T follicular helper cell (primary cell): Measurements from ENCODE around the gene RNF166.

ENCODE experiments used
- DNase-seq: peaks from one replicate; pipeline ENCODE4 v3.0.0-alpha.2; 2020; ENCODE audit warnings: low read depth
- total RNA-seq, 2 experiments: gene quantifications; one replicate each; lab custom pipeline; 2026; lab: John Stamatoyannopoulos, UW

Gene RNF166, protein sequence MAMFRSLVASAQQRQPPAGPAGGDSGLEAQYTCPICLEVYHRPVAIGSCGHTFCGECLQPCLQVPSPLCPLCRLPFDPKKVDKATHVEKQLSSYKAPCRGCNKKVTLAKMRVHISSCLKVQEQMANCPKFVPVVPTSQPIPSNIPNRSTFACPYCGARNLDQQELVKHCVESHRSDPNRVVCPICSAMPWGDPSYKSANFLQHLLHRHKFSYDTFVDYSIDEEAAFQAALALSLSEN
- total RNA-seq, result 12.9 to 185 reads per million in 2 experiments

GRCh38 chr16:88706229-88706964 lies at the start of gene RNF166, which contains the start of gene CTU2:
RNF166 (minus strand) TSS chr16:88706408; CDS start chr16:88706325, 83 bp downstream.
CTU2 (plus strand) TSS chr16:88706503; CDS start chr16:88706531, 28 bp downstream.
- peak; percentile 91 for DNase-seq

DNA sequence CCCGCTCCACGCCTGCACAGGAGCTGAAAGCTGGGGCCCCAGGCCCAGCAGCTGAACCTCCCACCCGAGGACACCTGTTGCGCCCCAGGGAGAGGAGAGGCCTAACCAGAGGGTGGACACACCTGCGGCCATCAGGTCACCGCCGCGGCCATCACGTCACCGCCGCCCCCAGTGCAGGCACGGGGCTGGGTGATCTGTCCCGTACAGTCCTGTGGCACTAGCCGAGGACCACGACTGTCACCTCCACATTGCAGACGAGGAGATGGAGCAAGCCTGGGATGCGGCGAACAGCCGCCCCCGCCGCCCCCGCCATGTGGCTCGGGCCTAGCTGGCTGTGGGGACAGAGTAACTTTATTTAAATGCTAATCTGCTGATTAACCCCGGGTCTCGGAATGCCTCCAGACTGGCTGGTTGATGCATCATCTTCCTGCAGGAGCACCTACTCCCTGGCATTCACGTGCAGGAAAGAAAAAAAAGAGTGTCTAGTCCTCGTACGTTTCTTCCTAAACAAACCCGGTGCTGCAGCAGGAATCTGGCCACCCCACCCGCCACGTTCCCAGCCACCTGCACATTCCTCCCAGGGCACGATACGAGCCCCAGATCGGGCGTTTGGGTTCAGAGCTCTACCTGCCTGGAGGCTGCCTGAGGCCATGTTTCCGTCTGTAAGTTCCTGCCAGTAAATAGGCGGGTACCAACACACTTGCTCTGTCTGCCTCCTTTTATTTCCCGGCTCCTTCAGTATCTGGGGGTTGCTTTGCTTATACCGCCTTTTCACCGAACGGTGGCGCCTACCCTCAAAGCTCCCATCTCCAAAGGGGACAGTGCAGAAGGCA lies 48.9 kb upstream of the RNF166 start:
- no peak for DNase-seq

GRCh38 chr16:88754109-88754911 lies 48.1 kb upstream of the RNF166 start:
- no peak for DNase-seq

DNA sequence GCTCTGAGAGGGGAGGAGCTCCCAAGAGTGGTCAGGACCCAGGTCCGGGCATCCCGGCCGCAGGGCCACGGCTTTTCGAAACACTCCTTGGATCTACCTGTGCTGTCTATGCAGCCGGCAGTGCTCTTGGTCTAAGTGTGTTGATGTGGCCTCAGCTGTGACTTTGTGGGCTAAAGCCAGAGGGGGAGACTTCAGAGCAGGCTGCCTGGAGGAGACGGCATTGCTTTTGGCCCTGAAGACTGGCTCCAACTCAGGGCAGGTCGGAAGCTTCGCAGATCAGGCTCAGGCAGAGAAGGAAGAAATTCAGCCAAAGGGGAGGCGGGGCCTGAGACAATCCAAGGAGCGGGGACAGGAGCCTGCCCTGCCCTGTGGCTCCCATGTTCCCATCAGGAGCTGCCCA lies 47.4 kb upstream of the RNF166 start:
- no peak for DNase-seq

DNA sequence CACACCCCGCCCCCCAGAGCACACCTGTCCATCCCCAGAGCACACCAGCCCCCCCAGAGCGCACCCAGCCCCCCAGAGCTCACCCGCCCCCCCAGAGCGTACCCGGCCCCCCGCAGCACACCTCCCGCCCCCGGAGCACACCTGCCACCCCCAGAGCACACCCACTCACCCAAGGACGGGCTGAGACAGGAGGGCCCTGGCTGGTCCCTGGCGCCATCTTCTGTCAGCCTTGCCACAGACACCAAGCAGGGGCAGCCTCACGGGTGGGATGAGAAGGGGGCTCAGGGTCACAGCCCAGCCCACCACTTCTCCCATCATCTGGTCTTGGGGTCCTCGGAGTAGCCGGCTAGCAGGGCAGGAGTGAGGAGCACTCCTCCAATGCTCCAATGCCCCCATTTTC lies 47.0 kb upstream of the RNF166 start:
- DNase-seq, result no peak

DNA sequence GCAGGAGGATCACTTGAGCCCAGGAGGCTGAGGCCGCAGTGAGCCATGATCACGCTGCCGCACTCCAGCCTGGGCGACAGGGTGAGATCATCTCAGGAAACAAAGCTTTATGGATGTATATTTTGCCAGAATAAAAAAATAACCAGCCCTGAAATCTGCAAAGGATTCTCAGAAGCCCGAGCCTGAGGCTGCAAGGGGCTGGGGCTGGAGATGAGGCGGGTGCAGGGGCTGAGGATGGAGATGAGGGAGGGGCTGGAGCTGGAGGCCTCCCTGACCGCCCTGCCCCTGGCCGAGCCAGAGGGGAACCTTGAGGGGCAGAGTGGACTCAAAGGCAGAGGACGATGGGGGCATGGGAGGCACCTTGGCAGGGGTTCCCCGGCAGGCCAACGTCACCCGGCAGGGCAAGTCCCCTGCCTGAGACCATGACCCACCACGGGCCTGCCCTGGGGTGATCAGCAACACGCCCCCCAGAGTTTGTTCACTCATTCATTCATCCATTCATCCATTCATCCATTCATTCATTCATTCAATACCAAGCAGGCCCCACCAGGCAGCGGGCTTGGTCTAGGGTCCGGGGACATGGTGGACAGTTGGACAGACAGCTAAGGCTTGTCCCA lies 46.3 kb upstream of the RNF166 start:
- DNase-seq, result no peak

DNA sequence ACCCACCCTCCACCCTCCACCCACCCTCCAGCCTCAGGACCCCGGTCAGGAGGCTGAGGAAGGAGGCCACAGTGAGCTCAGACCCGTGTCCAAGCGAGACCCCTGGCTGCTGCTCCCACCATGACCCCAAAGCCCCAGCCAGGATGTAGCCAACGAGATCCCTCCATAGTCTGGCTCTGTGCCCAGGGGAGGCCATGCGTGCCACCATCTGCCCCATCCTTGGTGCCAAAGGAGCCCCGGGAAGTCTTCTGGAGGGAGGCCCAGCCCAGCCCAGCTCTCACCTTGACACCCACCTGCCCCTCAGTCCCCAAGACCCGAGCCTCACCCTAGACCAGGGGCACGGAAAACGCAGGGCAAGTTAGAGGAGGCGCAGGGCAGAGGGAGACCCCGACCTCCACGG lies 44.6 kb upstream of the RNF166 start:
- no peak for DNase-seq

GRCh38 chr16:88749358-88749757 lies 43.1 kb upstream of the RNF166 start:
- DNase-seq, result no peak

GRCh38 chr16:88748364-88748763 lies 42.2 kb upstream of the RNF166 start:
- DNase-seq, result no peak

DNA sequence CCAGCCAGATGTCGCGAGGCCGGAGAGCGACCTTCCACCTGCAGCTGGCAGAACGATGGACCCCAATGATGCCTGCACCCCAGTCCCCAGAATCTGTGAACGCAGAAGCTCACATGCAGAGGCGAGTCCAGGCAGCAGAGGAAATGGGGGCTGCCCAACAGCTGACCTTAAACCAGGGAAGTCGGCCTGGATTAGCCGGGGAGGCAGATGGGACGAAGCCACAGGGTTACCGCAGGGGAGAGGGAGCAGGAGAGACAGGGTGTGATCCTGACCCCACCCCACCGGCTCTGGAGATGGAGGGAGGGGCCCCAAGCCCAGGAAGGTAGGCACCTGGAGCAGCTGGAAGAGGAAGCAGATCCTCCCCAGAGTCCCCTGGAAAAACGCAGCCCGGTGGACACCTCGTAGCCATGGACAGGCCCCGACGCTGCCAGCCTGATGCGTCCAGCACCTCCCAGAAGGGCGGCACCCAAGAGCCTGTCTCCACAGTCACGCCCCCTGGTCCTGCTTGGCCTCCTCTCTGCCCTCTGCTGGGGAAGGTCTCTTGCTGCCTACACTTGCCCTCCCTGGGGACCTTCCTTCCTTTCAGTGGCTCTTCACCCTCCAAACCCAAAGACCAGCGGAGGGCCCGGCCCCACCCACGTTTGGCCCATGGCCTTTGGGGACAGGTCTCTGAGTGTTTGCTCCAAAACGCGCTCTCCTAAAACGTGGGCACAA lies 41.5 kb upstream of the RNF166 start:
- no peak for DNase-seq

- no peak for DNase-seq
Observed at GRCh38 chr16:88746506-88746905, 40.3 kb upstream of the RNF166 start.

DNA sequence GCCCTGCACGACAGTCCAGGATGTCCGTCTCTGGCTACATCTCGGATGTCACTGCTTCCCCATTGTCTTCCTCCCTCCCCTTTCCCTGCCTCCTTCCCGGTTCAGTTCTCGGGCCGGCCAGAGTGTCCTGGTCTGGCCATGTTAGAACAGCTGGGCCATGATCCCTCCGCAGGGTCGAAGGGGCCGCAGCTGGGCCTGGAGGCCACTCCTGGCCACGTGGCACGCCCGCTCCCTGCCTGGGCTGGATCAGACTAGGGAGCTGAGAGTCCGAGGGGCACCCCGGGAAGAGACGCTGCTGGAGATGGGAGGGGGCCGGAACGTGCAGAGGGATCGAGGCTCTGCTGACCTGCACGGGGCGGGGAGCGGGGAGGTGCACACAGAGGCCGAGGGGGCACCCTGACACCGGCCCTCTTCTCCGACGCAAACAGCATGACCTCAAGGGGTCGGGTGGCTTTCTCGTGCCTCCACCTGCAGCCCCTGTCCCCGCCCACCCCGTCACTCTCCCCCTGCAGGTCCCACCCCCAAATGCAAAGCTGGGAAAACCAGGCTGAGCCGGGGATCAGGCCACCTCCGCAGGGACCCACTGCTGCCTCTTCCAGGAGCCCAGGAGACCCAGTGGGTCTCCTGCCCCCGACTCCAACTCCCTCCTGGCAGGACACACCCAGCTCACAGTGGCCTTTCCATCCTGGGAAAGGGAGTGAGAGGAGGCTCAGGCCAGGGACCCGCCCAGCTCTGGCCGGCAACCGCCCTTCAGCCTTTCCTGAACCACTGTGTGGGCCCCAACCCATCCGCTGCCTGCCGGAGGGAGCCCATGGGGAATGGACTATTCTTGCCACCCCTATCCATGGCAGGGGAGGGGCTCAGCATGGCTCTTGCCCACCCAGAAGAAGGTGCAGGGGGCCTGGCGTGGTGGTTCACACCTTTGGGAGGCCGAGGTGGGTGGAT lies 38.6 kb upstream of the RNF166 start:
- DNase-seq, result no peak

DNA sequence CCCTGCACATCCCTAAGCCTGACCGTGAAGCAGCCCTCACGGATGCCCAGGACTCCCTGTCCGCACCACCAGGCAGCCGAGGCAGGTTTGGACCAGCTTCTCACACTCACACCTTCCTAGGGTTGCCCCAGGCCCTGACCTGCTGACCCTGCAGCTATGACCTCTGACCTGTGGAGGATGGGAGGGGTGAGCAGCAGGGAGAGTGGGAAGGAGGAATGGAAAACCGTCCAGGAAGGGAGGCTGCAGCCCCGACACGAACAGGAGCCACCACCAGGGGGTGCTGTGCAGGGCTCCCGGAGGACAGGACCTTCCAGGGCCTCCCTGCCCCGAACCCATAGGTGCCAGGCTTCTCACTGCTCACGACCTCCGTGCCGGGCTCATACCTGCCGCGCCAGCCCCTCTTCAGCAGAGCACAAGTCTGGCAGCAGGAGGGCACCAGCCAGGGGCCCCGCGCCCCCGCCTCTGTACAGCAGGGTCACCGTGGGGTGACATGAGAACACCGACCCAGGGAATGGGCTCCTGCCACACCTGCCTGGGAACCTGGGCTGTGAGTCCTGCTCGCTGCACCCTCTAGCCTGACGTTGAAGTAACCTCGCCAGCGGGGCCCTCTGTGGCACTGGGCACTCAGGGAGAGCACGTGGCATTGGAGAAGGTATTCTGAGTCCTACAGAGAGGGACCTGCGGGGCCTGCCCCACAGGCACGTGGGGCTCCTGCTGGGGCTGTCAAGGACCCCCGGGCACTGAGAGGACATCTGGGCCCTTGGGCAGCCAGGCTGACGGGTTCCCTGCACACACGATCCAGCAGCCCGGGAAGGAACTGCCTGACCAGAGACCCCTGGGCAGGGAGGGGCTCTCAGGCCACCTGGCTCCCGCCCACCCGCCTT lies 37.7 kb upstream of the RNF166 start:
- DNase-seq, result peak; percentile 65

GRCh38 chr16:88742896-88743605 lies 36.8 kb upstream of the RNF166 start:
- DNase-seq, result no peak

GRCh38 chr16:88741368-88741767 lies 35.2 kb upstream of the RNF166 start:
- DNase-seq, result no peak

- DNase-seq, result no peak
Observed at GRCh38 chr16:88740727-88741055, 34.5 kb upstream of the RNF166 start.

DNA sequence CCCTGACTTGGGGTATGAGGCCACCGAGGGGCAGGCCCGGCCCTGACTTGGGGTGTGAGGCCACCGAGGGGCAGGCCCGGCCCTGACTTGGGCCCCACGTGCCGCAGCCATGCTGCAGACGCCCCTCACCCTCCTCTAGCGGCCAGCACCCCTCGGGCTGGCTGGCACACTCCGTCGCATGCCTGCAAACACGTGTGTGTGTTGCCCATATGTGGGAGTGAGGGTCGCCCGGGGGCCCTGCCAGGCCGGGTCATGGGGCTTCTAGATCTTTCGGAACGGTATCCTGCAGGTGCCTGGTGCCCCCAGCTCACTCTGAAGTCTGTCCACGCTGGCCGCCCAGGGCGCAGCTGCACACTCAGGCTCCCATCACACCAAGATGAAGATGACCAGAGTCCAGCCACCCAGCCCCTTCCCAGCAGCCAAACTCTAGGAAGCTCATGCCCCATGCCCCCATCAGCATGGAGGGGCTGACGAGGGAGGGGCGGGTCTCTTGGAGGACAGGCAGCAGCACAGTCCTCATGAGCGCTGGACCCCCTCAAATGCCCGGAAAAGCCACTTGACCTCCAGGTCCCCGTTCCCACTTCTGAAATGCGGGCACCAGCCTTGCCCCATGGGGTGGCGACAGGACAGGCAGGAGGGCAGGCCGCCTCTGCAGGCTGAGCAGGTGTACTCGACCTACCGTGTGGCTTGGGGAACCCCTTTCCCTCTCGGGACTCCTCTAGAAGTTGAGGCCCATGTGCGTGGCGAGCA lies 33.9 kb upstream of the RNF166 start:
- DNase-seq, result no peak
